Activated CD8-positive, alpha-beta T cell treated with anti-CD3 and anti-CD28 coated beads, Interleukin-2, amount 10 ng/mL, durations not matched to agents 7 days and 5 days (primary cell): Measurements from ENCODE around the gene TIGD1. TPM values are rescaled to one million over a fixed set of nuclear protein-coding genes. Genes with fewer than 3 reads are reported as not detected.

ENCODE experiments used
- ATAC-seq: fragments of 150-1000 bp; cut with Tn5 transposase; one replicate; pipeline ENCODE4 v1.10.0; 2021; ENCODE audit warnings: moderate library complexity
- CTCF ChIA-PET: fragments of 350-600 bp; sonication (Branson Sonifier 250); formaldehyde crosslinking; loops from one replicate; lab custom pipeline; 2021; ENCODE audit warnings: antibody characterized with exemption; lab: Charles Lee
- POLR2A ChIA-PET: fragments of 350-600 bp; sonication (Branson Sonifier 250); formaldehyde crosslinking; loops from one replicate; lab custom pipeline; 2021; ENCODE audit warnings: antibody characterized with exemption; lab: Charles Lee
- DNase-seq: peaks from one replicate; pipeline ENCODE4 v3.0.0-alpha.2; 2020
- H3K27ac Mint-ChIP-seq: one replicate; pipeline ENCODE4 v1.8.0; 2021; ENCODE audit warnings: mild to moderate bottlenecking, mixed read lengths
- H3K27me3 Mint-ChIP-seq: one replicate; pipeline ENCODE4 v1.8.0; 2021; ENCODE audit warnings: low read depth, mixed read lengths
- H3K36me3 Mint-ChIP-seq: one replicate; pipeline ENCODE4 v1.8.0; 2021; ENCODE audit warnings: low read depth, mixed read lengths
- H3K4me1 Mint-ChIP-seq: one replicate; pipeline ENCODE4 v1.8.0; 2021; ENCODE audit warnings: low read depth, mixed read lengths
- H3K4me3 Mint-ChIP-seq: one replicate; pipeline ENCODE4 v1.8.0; 2021; ENCODE audit warnings: mild to moderate bottlenecking, mixed read lengths
- H3K9me3 Mint-ChIP-seq: one replicate; pipeline ENCODE4 v1.8.0; 2022; ENCODE audit warnings: mixed read lengths; ENCODE audit not compliant: insufficient read depth
- total RNA-seq, 2 experiments: library from RNA; stranded (reverse); gene quantifications; one replicate each; pipeline ENCODE4 v1.2.3, GENCODE V29; 2021

TIGD1 gene
- total RNA-seq: 1 to 10 TPM; 7.5 to 7.7 TPM

DNA sequence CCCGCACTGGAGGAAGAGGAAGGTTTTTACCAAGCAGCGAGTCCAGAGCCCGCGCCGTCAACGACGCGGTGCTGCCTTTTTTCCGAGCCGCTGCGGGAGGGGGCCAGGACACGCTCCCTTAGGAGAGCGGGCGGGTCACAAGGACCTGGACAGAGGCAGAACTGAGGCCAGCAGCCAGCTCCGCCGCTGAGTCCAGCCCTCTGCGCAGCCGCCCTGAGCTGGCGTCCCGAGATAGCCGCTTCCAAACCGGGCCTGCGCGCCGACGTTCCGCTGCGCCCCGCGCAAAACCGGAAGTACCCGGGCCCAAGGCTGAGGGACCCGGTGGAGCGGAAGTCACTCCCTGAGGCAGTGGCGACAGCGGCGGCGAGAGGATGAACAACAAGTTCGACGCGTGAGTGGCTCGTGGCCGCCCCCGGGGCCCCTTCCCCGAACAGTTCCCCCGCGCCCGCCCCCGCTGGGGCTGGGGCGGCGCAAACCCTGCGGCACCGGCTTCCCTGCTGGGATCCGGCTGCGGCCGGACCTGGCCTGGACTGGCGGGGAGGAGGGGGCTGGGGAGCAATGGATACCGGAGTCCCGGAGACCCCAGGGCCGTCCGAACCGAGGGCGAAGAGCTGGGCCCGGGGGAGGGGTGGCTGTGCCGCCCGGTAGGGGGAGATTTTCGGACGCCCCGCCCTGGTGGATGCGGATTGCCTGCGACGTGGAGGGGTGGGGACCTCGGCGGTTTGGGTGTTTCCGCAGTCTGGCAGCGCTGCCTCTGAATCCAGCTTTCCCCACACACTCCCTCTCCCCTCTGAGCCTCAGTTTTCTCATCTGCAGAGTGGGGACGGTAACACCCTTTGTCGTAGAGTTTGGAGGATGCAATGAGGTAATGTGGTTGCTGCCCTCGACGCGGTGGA lies at the start of gene TIGD1, which contains the start of gene EIF4E2:
Gene TIGD1 (minus strand): TSS at position 204 of the 896 bp plus-strand sequence. CDS start 675 bp downstream, outside the sequence.
Gene EIF4E2 (plus strand): TSS at position 336 of the 896 bp plus-strand sequence. CDS start 36 bp downstream, at position 372.
- ChIA-PET CTCF (interaction anchor here (1.0 kb wide), 1 partner anchor 55 kb away, joined by 3 read pairs; no protein-coding TSS in a partner anchor), POLR2A (interaction anchor here (0.6 to 0.9 kb wide), 7 partner anchors 11 to 531 kb away, joined by 3 to 5 read pairs (median 3); no protein-coding TSS in a partner anchor)
- Mint-ChIP-seq H3K36me3 (peaks cover 47% of the 10 kb centered on the region), H3K27me3 (no peaks in the 10 kb centered on the region), H3K4me1 (peaks cover 68% of the 10 kb centered on the region), H3K27ac (peak within 1 kb of the TSS; percentile 100), H3K4me3 (peak within 1 kb of the TSS; percentile 100), H3K9me3 (no peaks in the 10 kb centered on the region)
- ATAC-seq: peak; percentile 95
- peak; percentile 93 for DNase-seq

DNA sequence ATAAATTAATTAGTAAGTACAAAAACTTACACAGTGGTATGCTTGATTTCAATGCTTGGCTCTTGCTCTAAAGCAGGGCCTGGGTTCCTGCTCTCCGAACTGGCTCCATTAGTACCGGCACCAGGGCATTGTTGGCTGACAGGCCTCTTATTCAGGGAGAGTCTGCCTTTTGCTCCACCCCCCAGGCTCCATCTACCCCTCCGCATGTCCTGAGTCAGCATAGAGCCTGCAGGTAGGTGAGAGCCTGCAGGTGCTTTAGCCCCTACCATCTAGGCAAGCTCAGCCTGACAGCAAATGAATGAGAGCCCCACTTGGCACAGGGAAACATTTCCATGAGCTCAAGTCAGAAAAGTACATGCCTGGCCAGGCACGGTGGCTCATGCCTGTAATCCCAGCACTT lies 47.9 kb upstream of the TIGD1 start:
- DNase-seq (no peak), ATAC-seq (no peak)
- Mint-ChIP-seq H3K4me1 (no peaks in the 10 kb centered on the region), H3K9me3 (no peaks in the 10 kb centered on the region), H3K36me3 (no peaks in the 10 kb centered on the region), H3K4me3 (no peak overlapping the region), H3K27me3 (no peaks in the 10 kb centered on the region), H3K27ac (no peak overlapping the region)
- ChIA-PET POLR2A (no interaction called here), CTCF (no interaction called here)

DNA sequence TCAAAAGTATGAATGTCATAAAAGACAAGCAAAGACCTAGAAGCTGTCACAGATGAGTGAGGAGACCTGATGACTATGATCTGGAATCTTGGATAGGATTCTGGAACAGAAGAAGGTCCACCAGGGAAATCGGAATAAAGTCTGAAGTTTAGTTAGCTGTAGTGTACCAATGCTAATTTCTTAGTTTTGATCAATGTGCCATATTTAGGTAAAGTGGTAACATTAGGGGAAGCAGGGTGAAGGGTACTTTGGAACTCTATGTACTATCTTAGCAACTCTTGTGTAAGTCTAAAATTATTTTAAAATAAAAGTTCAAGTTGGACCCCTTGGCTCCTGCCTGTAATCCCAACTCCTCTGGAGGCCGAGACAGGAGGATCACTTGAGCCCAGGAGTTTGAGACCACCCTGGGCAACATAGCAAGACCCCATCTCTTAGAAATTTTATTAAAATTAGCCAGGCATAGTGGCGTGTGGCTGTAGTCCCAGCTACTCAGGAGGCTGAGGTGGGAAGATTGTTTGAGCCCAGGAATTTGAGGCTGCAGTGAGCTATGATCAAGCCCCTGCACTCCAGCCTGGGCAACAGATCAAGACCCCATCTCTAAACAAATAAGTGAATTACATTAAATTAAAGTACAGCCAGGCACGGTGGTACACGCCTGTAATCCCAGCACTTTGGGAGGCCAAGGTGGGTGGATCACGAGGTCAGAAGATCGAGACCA lies 47.2 kb upstream of the TIGD1 start:
- ChIA-PET CTCF (no interaction called here), POLR2A (no interaction called here)

DNA sequence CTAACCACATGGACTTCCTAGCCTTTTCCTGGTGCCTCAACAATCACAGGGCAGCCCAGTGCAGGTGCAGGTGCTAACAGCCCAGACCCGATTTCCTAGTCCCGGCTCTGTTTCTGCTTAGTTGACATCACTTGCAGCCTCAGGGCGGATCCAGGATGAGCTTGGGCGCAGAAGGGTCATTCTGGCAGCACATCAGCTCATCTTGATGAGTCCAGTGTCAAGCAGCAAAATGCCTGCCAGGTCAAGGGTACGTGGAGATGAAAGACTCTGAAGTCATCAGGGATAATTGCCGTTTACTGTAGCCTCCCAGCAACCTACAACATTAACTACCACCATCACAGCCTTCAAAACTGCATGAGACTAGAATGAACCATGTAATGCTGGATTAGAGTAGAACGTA lies 43.6 kb upstream of the TIGD1 start:
- Mint-ChIP-seq H3K27me3 (no peaks in the 10 kb centered on the region), H3K36me3 (no peaks in the 10 kb centered on the region), H3K4me1 (no peaks in the 10 kb centered on the region), H3K9me3 (no peaks in the 10 kb centered on the region), H3K27ac (no peak overlapping the region), H3K4me3 (no peak overlapping the region)
- ChIA-PET POLR2A (interaction anchor here (0.6 kb wide), 2 partner anchors 9 to 661 kb away, joined by 3 read pairs; no protein-coding TSS in a partner anchor), CTCF (no interaction called here)
- no peak for ATAC-seq
- DNase-seq: no peak

More for the DNA sequence above, 47.2 kb upstream of the TIGD1 start:
- H3K27ac Mint-ChIP-seq: no peak overlapping the region
- no peaks in the 10 kb centered on the region for H3K4me1 Mint-ChIP-seq
- ATAC-seq (no peak), DNase-seq (no peak)
- no peak overlapping the region for H3K4me3 Mint-ChIP-seq
- H3K36me3 Mint-ChIP-seq: no peaks in the 10 kb centered on the region
- H3K9me3 Mint-ChIP-seq: no peaks in the 10 kb centered on the region
- H3K27me3 Mint-ChIP-seq: no peaks in the 10 kb centered on the region

DNA sequence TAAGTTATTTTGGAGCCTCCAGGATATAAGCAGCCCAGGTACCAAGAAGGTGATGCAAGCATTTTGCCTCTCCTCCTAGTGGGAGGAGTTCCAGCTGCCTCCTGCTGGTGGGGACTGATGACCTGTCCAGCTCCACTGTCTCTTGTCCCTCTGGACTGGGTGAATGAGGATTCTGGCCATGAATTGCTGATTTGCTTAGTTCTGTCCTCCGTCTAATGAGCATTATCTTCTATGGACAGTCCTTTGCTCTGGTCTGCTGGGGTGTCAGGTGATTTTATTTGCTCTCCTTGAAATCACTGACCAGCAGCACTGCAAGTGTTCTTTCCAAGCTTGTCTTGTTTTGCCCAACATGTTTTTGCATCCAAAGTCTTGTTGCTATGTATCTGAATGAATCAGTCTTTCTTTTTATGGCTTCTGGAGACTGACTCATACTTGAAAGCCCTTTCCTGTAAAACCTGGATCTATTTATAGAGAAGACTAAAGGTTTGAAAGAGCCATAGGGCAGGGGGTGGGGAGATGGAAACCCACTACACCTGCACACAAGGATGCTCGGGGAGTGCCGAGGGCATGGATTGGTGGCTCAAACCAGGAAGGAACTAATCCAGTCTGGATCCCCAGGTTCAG lies 42.5 kb upstream of the TIGD1 start:
- Mint-ChIP-seq H3K4me3 (no peak overlapping the region), H3K4me1 (no peaks in the 10 kb centered on the region), H3K9me3 (no peaks in the 10 kb centered on the region), H3K36me3 (no peaks in the 10 kb centered on the region), H3K27me3 (no peaks in the 10 kb centered on the region), H3K27ac (no peak overlapping the region)
- ChIA-PET POLR2A (no interaction called here), CTCF (interaction anchor here (1.9 kb wide), 1 partner anchor 13 kb away, joined by 9 read pairs; no protein-coding TSS in a partner anchor)
- no peak for DNase-seq
- no peak for ATAC-seq

DNA sequence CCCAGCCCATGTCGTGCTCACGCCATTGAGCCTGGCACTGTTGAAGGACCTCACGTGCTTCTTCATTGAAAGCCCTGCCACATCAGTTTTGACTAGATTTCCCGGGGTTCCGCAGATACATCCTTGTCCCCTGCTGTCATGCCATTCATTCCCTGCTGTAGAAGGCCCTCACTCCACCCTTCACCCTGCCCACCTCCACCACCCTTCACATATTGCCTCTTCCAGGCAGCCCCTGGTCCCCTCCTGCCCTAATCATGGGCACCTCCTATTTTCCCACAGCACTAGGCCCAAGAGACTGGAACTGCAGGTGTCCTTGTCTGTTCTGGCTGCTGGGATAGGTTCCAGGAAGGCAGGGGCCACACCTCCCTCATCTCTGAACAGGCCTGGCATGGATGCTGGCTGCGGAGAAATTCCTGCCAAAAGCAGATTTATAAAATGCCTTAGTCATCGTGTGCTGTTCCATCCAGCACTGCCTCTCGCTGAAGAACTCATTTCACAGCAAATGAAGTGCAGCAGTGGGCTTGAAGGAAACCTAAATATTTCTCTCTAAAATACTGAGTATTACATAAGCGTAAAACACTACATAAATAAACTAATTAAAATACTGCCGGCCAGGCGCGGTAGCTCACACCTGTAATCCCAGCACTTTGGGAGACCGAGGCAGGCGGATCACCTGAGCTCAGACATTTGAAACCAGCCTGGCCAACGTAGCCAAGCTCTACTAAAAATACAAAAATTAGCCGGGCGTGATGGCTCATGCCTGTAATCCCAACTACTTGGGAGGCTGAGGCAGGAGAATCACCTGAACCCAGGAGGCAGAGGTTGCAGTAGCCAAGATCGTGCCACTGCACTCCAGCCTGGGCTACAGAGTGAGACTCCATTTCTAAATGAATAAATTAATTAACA lies 38.6 kb upstream of the TIGD1 start:
- DNase-seq (no peak), ATAC-seq (no peak)
- H3K9me3 Mint-ChIP-seq: no peaks in the 10 kb centered on the region
- H3K27ac Mint-ChIP-seq: no peak overlapping the region
- POLR2A ChIA-PET: no interaction called here
- peaks cover 1% of the 10 kb centered on the region for H3K36me3 Mint-ChIP-seq
- no peaks in the 10 kb centered on the region for H3K27me3 Mint-ChIP-seq
- CTCF ChIA-PET: interaction anchor here (1.2 kb wide), 1 partner anchor 17 kb away, joined by 5 read pairs; no protein-coding TSS in a partner anchor
- no peak overlapping the region for H3K4me3 Mint-ChIP-seq
- no peaks in the 10 kb centered on the region for H3K4me1 Mint-ChIP-seq

DNA sequence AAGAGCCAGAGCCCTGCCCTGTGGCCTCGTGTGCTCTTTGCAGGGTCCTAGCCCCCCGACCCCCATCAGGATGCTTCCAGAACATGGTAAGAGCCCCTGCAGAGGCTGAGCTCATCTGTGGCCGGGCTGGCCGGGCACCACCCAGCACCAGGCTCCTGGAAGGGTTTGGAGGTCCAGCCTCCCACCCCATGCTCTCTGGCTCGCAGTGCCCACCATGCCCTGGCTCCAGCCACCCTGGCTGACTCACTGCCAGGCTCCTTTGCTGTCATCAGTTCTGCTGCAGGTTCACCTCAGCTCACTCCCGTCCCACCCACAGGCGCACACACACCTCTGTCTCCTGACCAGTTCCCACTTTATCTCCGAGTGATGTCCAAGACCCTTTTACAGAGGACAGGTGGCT lies 37.7 kb upstream of the TIGD1 start:
- DNase-seq (no peak), ATAC-seq (no peak)
- POLR2A ChIA-PET: no interaction called here
- H3K4me1 Mint-ChIP-seq: no peaks in the 10 kb centered on the region
- CTCF ChIA-PET: no interaction called here
- H3K9me3 Mint-ChIP-seq: no peaks in the 10 kb centered on the region
- no peak overlapping the region for H3K4me3 Mint-ChIP-seq
- no peaks in the 10 kb centered on the region for H3K27me3 Mint-ChIP-seq
- H3K27ac Mint-ChIP-seq: no peak overlapping the region
- peaks cover 3% of the 10 kb centered on the region for H3K36me3 Mint-ChIP-seq

DNA sequence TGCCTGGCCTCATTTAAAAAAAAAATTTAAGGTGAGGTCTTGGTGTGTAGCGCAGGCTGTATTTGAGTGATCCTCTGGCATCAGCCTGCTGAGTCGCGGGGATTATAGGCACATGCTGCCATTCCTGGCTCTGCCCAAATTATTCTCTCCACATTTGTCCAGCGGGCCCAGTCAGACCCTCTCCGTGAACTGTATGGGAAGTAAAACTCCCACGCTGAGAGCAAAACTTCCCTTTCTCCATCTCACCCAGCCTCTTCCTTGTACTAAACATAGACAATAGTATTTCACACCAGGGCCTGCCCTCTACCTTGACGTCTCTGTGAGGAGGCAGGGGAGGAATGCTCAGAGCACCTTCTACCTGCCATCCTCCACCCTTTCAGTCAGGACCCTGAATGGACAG lies 37.2 kb upstream of the TIGD1 start:
- peaks cover 3% of the 10 kb centered on the region for H3K36me3 Mint-ChIP-seq
- H3K4me1 Mint-ChIP-seq: no peaks in the 10 kb centered on the region
- H3K9me3 Mint-ChIP-seq: no peaks in the 10 kb centered on the region
- CTCF ChIA-PET: no interaction called here
- H3K27me3 Mint-ChIP-seq: no peaks in the 10 kb centered on the region
- ATAC-seq (no peak), DNase-seq (no peak)
- no peak overlapping the region for H3K27ac Mint-ChIP-seq
- POLR2A ChIA-PET: no interaction called here
- H3K4me3 Mint-ChIP-seq: no peak overlapping the region

DNA sequence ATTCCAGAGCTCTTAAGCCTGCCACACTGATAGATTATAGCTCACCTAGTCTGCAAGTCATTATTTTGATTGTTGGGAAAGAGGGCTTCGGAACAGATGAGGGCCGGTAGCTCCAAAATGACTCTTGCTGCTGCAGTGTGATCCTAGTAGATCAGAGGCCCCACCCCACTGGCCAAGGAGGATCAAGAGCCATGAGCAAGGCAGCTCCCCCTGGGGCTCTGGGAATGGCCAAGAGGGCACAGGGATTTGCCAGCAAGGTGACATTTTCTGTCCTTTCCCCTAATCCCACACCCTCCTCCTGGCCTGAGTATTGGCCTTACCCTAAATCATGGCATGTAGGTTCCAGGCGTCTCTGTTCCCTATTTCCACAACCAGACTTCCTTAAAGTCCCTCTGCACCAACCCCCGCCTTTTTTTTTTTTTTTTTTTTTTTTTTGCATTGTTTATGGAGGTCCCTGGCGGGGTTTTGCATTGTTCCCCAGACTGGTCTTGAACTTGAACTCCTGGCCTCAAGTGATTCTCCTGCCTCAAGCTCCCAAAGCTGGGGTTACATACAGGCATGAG lies 36.7 kb upstream of the TIGD1 start:
- Mint-ChIP-seq H3K4me1 (no peaks in the 10 kb centered on the region), H3K9me3 (no peaks in the 10 kb centered on the region), H3K4me3 (no peak overlapping the region), H3K27me3 (no peaks in the 10 kb centered on the region), H3K36me3 (peaks cover 3% of the 10 kb centered on the region), H3K27ac (no peak overlapping the region)
- CTCF ChIA-PET: no interaction called here
- no peak for DNase-seq
- ATAC-seq: no peak
- POLR2A ChIA-PET: no interaction called here

DNA sequence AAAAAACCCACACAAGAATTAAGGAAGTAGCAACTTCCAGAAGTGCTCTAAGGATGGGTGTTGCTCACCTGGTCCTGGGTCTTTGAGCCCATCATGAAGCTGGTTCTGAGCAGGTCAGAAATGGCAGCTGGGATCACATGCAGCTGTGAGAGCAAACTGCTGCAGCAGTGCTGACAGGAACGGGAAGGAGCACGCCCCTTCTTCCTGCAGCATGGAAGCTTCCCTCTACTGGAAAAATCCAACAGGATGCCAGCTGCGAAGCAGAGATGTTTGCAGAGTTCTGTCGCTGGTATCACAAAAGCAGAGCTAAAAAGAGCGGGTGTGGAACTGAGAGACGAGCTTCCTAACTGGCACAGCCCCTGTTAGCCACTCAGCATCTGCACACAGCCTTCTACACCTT lies 33.9 kb upstream of the TIGD1 start:
- Mint-ChIP-seq H3K36me3 (peaks cover 14% of the 10 kb centered on the region), H3K27me3 (no peaks in the 10 kb centered on the region), H3K9me3 (no peaks in the 10 kb centered on the region), H3K27ac (no peak overlapping the region), H3K4me3 (no peak overlapping the region), H3K4me1 (peaks cover 22% of the 10 kb centered on the region)
- ChIA-PET POLR2A (no interaction called here), CTCF (no interaction called here)
- no peak for ATAC-seq
- DNase-seq: no peak

DNA sequence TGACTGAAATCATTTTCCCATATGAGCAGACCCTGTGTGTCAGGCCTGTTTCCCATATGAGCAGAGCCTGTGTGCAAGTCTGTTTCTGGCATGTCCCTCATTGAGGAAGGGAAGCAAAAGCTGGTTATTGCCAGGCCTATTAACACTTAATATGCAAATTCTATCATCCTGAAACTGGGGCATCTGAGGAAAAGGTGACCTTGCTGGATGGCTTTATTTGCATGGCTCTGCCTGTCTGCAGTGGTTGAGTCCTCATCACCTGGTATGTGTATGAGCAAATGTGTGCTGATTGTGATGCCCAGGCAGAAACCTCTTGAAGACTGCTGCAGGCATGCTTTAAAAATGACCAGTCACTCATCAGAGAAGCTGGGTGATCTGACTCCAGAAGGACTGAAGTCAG lies 31.4 kb upstream of the TIGD1 start:
- Mint-ChIP-seq H3K27ac (no peak overlapping the region), H3K4me1 (peaks cover 22% of the 10 kb centered on the region), H3K4me3 (no peak overlapping the region), H3K27me3 (no peaks in the 10 kb centered on the region), H3K9me3 (no peaks in the 10 kb centered on the region), H3K36me3 (peaks cover 21% of the 10 kb centered on the region)
- POLR2A ChIA-PET: no interaction called here
- ATAC-seq: no peak
- CTCF ChIA-PET: no interaction called here
- DNase-seq: no peak
